Motor neuron (in vitro differentiated cells): Measurements from ENCODE around the gene ZNF555. TPM values are rescaled to one million over a fixed set of nuclear protein-coding genes. Genes with fewer than 3 reads are reported as not detected.
"Not testable (repeated sequence)": the region's sequence is repeated elsewhere in the genome, so short reads cannot be mapped to it uniquely, and the experiment has no call there.

ENCODE experiments used
- ATAC-seq, 8 experiments: fragments of 200-7000 bp; cut with Tn5 transposase; replicated peaks in 6 of 8; 2 replicates each; pipeline ENCODE4 v1.8.0; 2021; ENCODE audit warnings: mild to moderate bottlenecking in 8 of 8, moderate library complexity in 8 of 8
- H3K27ac ChIP-seq, 2 donors: fragments of 250-450 bp; sonication (Bioruptor Pico); 2 replicates each; pipeline ENCODE4 v1.9.0; 2021; ENCODE audit warnings: antibody characterized with exemption in 2 of 2, mild to moderate bottlenecking in 2 of 2, moderate library complexity in 1 of 2
- H3K4me1 ChIP-seq, 2 donors: fragments of 250-450 bp; sonication (Bioruptor Pico); replicated peaks in 1 of 2; 2 replicates each; pipeline ENCODE4 v1.6.1; 2021; ENCODE audit warnings: antibody characterized with exemption in 2 of 2, mild to moderate bottlenecking in 2 of 2, moderate library complexity in 1 of 2
- H3K4me3 ChIP-seq, 5 donors: fragments of 250-450 bp; sonication (Bioruptor Pico); 2 replicates each; pipeline ENCODE4 v1.9.0; 2021; ENCODE audit warnings: antibody characterized with exemption in 5 of 5, mild to moderate bottlenecking in 5 of 5, moderate library complexity in 4 of 5
- WGBS, 10 experiments: fragments of 450-650 bp; shearing (Covaris generic); methylation state at CpG; one replicate each; pipeline ENCODE4 v1.0.0; 2022; 5-methylcytosine and 5-hydroxymethylcytosine counted together
- in situ Hi-C, 9 experiments: fragments of 400-800 bp; cut with MboI; loops; one replicate each; pipeline ENCODE4 v1.15.0; 2021; ENCODE audit warnings: low sequenced_read_pairs in 9 of 9, low pct_unique_long_range_greater_than_20kb in 2 of 9; ENCODE audit not compliant: unreplicated experiment in 9 of 9
- total RNA-seq, 8 experiments: library from RNA; unstranded; fragments of 300-600 nt; gene quantifications; 2 replicates each; pipeline versions ENCODE4 v1.2.3 to v1.2.4, GENCODE V29; 2022

ZNF555 gene
- total RNA-seq, result 10 to 100 TPM in 4 of 8 experiments, 1 to 10 TPM in 4; 1.1 to 11.6 (median 8.7) TPM

GRCh38 chr19:2840794-2841791, at the start of gene ZNF555:
Gene ZNF555, plus strand, starts transcription at chr19:2841475. Its CDS starts 98 bp downstream, at chr19:2841573.
- Histone ChIP-seq H3K27ac (peak within 1 kb of the TSS; percentile 91 to 98), H3K4me3 (peak within 1 kb of the TSS; percentile 88 to 94 (median 92)), H3K4me1 (peaks cover 0 to 6% of the 10 kb centered on the region in 2 donors)
- peak; percentile 95 to 97 (median 96) for ATAC-seq
- 0% methylated on average over 1 of the region's 106 CpGs; no CpG with 5 or more reads in 9 of the 10 experiments for WGBS, 10 experiments
- in situ Hi-C loops, result loop anchor here in 1 of 9 experiments (25.0 kb wide), 1 partner anchor 96 kb away; the partner anchor contains the start of gene ZNF77

GRCh38 chr19:2791876-2792275, 49.4 kb upstream of the ZNF555 start:
- ATAC-seq, result peak in 1 of 8 experiments; percentile 9
- H3K4me3 ChIP-seq, result no peak overlapping the region
- 78 to 93% (median 91%) methylated on average over 3 to 8 of the region's 16 CpGs; no CpG with 5 or more reads in 5 of the 10 experiments for WGBS, 10 experiments
- no peak overlapping the region for H3K27ac ChIP-seq
- in situ Hi-C loops, result no loop called here
- no peaks in the 10 kb centered on the region for H3K4me1 ChIP-seq

GRCh38 chr19:2792666-2793065, 48.6 kb upstream of the ZNF555 start:
- 87 to 100% (median 99%) methylated on average over 1 to 7 of the region's 10 CpGs for WGBS, 10 experiments
- H3K4me1 ChIP-seq, H3K27ac ChIP-seq, ATAC-seq, in situ Hi-C loops, H3K4me3 ChIP-seq: not testable (repeated sequence)

- in situ Hi-C loops, result no loop called here
- ATAC-seq, result no peak
- H3K4me1 ChIP-seq, result no peaks in the 10 kb centered on the region
- no peak overlapping the region for H3K4me3 ChIP-seq
- no peak overlapping the region for H3K27ac ChIP-seq
- 60 to 100% (median 98%) methylated on average over 1 to 6 of the region's 7 CpGs; no CpG with 5 or more reads in 4 of the 10 experiments for WGBS, 10 experiments
Measured at GRCh38 chr19:2793126-2793525, 48.1 kb upstream of the ZNF555 start.

- in situ Hi-C loops, result no loop called here
- H3K4me1 ChIP-seq, result no peaks in the 10 kb centered on the region
- H3K27ac ChIP-seq, result no peak overlapping the region
- 96 to 100% (median 100%) methylated on average over 1 to 8 of the region's 12 CpGs; no CpG with 5 or more reads in 4 of the 10 experiments for WGBS, 10 experiments
- no peak for ATAC-seq
- no peak overlapping the region for H3K4me3 ChIP-seq
Measured at GRCh38 chr19:2793577-2793976, 47.7 kb upstream of the ZNF555 start.

DNA sequence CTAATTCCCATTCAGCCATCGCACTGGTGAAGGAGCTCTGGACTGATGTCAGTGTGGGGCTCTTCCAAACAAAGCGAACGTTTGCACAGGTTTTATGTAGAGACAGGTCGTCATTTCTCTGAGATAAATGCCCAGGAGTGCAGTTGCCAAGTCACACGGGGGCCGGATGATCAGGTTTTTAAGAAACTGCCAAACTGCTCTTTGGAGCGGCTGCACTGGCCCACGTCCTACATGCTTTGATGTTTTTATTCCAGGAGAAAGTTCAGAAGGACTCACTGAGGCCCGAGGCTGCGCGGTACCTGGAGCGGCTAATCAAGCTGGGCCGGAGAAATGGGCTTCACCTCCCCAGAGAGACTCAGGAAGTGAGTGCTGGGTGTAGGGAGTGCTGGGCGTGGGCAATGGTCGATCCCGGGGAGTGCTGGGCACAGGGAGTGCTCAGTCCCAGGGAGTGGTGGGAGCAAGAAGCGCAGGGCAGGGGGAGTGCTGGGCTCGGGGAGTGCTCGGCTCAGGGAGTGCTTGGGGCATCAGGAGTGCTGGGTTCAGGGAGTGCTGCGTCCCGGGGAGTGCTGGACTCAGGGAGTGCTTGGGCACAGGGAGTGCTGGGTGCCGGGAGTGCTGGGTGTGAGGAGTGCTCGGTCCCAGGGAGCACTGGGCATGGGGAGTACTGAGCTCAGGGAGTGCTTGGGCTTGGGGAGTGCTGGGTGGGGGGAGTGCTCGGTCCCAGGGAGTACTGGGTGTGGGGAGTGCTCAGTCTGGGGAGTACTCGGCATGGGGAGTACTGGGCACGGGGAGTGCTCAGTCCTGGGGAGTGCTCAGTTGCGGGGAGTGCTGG, 45.2 kb upstream of the ZNF555 start:
- Histone ChIP-seq H3K4me3 (no peak overlapping the region), H3K4me1 (no peaks in the 10 kb centered on the region), H3K27ac (no peak overlapping the region)
- in situ Hi-C loops, result no loop called here
- ATAC-seq, result peak in 5 of 8 experiments; percentile 5 to 36 (median 25)
- WGBS, 10 experiments, result 88 to 100% (median 100%) methylated on average over 1 to 9 of the region's 27 CpGs; no CpG with 5 or more reads in 4 of the 10 experiments

DNA sequence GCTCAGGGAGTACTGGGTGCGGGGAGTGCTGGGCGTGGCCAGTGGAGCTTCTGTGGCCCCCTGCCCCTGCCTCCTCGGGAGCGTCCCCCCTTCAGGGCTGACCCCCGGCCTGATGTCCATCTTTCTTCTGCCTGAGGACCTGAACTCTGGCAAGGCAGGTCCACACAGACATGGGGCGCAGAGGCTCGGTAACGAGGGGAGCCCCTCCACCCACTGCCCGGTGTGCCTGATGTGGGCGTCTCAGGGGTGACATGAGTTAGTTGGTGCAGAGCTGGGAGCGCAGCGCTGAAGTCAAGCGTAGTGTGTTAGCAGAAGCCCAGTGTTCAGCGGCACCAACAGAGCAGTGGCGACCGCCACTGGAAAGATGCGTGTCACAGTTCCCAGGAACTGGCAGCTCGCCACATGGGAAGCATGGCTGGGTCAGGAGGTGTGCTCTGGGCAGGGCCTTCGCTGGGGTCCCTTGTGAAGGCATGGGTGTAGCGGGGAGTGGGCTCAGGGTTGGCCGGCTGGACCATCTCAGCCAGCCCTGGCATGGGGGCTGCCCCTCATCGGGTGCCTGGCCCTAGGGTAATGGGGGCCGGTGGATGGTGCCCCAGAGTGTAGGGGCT, 44.5 kb upstream of the ZNF555 start:
- 80 to 100% (median 93%) methylated on average over 1 to 6 of the region's 23 CpGs; no CpG with 5 or more reads in 5 of the 10 experiments for WGBS, 10 experiments
- in situ Hi-C loops, result no loop called here

GRCh38 chr19:2797280-2797679, 44.0 kb upstream of the ZNF555 start:
- WGBS, 10 experiments, result 92 to 100% (median 96%) methylated on average over 2 to 11 of the region's 15 CpGs; no CpG with 5 or more reads in 2 of the 10 experiments
- in situ Hi-C loops, result no loop called here
- H3K27ac ChIP-seq, result no peak overlapping the region
- ATAC-seq, result no peak
- H3K4me1 ChIP-seq, result no peaks in the 10 kb centered on the region
- no peak overlapping the region for H3K4me3 ChIP-seq

More for the DNA sequence above, 44.5 kb upstream of the ZNF555 start:
- Histone ChIP-seq H3K4me1 (no peaks in the 10 kb centered on the region), H3K4me3 (no peak overlapping the region), H3K27ac (no peak overlapping the region)
- ATAC-seq, result peak in 5 of 8 experiments; percentile 4 to 21 (median 15)

DNA sequence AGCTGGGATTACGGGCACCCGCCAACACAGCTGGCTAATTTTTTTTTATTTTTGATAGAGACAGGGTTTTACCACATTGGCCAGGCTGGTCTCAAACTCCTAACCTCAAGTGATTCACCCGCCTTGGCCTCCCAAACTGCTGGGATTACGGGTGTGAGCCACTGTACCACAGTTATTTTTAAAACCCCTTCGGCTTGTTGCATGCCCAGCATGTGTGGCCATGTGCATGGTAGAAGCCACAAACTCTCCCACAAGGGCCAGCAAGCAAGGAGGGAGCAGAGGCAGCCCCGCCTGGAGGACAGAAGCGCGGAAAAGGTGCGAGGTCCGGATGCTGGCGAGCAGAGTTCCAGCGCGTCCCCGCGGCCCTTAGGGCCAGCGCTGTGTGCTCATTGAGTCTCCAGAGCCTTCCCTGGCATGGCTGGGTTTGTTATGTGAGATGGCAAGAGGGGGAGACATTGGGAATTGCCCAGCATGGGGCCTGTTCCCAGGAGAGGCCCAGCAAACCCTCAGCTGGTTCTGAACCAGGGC, 43.1 kb upstream of the ZNF555 start:
- Histone ChIP-seq H3K4me3 (no peak overlapping the region), H3K27ac (no peak overlapping the region), H3K4me1 (no peaks in the 10 kb centered on the region)
- in situ Hi-C loops, result no loop called here
- no peak for ATAC-seq
- WGBS, 10 experiments, result 90 to 100% (median 99%) methylated on average over 1 to 10 of the region's 16 CpGs; no CpG with 5 or more reads in 4 of the 10 experiments

DNA sequence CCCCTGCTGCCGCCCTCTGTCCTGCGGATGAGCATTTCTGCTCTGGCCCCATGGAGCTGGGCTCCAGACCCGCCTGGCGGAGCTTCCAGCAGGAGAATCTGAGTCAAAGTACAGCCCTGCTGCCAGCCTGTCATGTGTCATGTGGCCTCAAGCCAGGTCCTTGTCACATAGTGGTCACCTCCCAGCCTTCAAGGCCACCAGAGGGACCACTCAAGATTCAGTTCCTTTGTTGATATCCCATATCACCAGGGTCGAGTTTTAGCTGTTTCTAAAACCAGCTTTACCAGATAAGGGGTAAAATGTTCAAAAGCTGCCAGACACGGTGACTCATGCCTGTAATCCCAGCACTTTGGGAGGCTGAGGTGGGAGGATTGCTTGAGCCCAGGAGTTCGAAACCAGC, 42.5 kb upstream of the ZNF555 start:
- in situ Hi-C loops, result no loop called here
- no peak overlapping the region for H3K27ac ChIP-seq
- 76 to 100% (median 88%) methylated on average over 1 to 5 of the region's 7 CpGs; no CpG with 5 or more reads in 4 of the 10 experiments for WGBS, 10 experiments
- no peak overlapping the region for H3K4me3 ChIP-seq
- H3K4me1 ChIP-seq, result no peaks in the 10 kb centered on the region
- no peak for ATAC-seq

- Histone ChIP-seq H3K4me3 (no peak overlapping the region), H3K27ac (no peak overlapping the region), H3K4me1 (no peaks in the 10 kb centered on the region)
- no peak for ATAC-seq
- in situ Hi-C loops, result no loop called here
- 90 to 100% (median 97%) methylated on average over 1 to 10 of the region's 41 CpGs; no CpG with 5 or more reads in 6 of the 10 experiments for WGBS, 10 experiments
Measured at GRCh38 chr19:2799273-2800020, 41.8 kb upstream of the ZNF555 start.

DNA sequence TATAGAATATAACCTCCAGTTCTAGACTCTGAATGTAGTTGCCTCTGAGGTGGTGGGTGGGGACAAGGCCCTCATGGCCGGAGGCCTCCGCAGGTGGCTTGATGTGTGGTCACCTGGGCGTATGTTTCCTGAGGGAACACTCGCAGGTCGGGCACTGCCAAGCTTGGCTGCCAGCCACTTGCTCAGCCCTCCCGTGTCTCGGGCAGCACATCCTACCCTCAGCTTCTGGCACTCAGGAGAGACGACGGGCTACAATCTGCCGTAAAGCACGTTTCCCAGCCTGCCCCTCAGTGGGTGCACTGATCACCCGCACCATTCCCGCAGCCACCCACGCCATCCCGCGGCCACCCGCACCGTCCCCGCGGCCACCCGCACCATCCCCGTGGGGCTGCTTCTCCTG, 40.8 kb upstream of the ZNF555 start:
- no peak for ATAC-seq
- Histone ChIP-seq H3K4me1 (no peaks in the 10 kb centered on the region), H3K27ac (no peak overlapping the region), H3K4me3 (no peak overlapping the region)
- in situ Hi-C loops, result no loop called here
- WGBS, 10 experiments, result 89 to 98% (median 96%) methylated on average over 3 to 8 of the region's 22 CpGs; no CpG with 5 or more reads in 7 of the 10 experiments
